Neural progenitor cell (in vitro differentiated cells): ENCODE data around the gene GPR141.

Source experiments
- CTCF ChIP-seq: fragments of 200-600 bp; sonication (generic); IDR thresholded peaks from 2 replicates; pipeline ENCODE4 v1.5.1; 2017; ENCODE audit warnings: antibody characterized with exemption, mild to moderate bottlenecking
- EZH2 ChIP-seq: fragments of 200-600 bp; sonication (generic); IDR thresholded peaks from 2 replicates; pipeline ENCODE4 v1.6.1; 2017; ENCODE audit warnings: antibody characterized with exemption, mild to moderate bottlenecking, moderate library complexity
- EZH2phosphoT487 ChIP-seq: fragments of 200-600 bp; sonication (generic); IDR thresholded peaks from 2 replicates; pipeline ENCODE4 v1.6.1; 2017; ENCODE audit warnings: antibody characterized with exemption

DNA sequence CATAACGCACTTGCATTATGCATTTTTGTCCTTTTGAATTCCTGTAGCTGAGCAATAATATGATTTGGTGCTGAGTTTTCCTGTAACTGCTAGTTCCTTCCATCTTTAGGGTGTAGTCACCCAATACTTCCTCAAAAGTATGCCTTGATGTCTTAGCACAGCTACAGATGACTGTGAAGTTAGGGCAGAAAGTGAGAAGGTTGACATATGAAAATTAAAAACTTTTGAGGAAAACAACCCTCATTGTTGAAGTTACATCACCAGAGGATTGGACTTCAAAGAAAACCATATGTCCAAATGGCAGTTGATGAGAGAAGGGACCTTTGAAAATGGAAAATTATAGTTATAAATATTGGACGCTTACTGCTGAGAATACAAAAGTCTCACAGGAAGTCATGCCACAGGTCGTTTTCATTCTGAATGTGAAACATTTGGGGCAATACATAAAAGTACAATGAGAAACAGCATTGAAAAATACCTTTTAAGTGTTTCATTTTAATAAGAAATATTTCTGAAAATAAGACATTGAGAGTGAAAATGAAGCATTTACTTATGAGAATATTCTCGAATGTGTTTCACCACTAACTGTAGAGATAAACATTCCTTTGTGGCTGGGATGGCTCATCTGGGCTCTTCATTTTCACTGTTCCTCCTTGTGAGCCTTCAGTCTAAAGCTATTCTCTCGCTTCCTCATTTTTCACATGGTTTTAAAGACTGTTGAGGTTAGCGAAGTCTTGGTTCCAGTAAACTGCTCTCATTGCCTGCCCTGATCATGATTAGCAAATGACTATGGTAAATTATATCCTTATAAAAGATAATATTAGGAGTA lies 103.4 kb downstream of the GPR141 start:
- no peak for TF ChIP-seq CTCF
- no peak for TF ChIP-seq EZH2
- TF ChIP-seq EZH2phosphoT487, result no peak
